Heart right ventricle (tissue), 16 donors: ENCODE measurements around the gene OR52I1. TPM values are rescaled to one million over a fixed set of nuclear protein-coding genes. Genes with fewer than 3 reads are reported as not detected.

Source experiments
- ATAC-seq, 8 donors: fragments of 200-7000 bp; cut with Tn5 transposase; one replicate each; pipeline ENCODE4 v1.9.1; 2020; ENCODE audit warnings: mild to moderate bottlenecking in 8 of 8, moderate library complexity in 8 of 8, moderate number of reproducible peaks in 1 of 8
- DNase-seq, 2 donors: peaks; one replicate each; pipeline ENCODE4 v3.0.0-alpha.2; 2020
- H3K27ac ChIP-seq, 10 donors: fragments of 200-600 bp; sonication (generic) in 2 of 10; one replicate each; pipeline versions ENCODE4 v1.5.0 to v1.8.0; 2020 to 2022; ENCODE audit warnings: mild to moderate bottlenecking in 3 of 10
- H3K27me3 ChIP-seq, 7 donors: fragments of 200-600 bp; one replicate each; pipeline ENCODE4 v1.8.0; 2021 to 2022; ENCODE audit warnings: mild to moderate bottlenecking in 2 of 7
- H3K36me3 ChIP-seq, 9 donors: fragments of 200-600 bp; sonication (generic) in 1 of 9; one replicate each; pipeline versions ENCODE4 v1.5.0 to v1.8.0; 2020 to 2022; ENCODE audit warnings: mild to moderate bottlenecking in 2 of 9
- H3K4me1 ChIP-seq, 9 donors: fragments of 200-600 bp; sonication (generic) in 1 of 9; one replicate each; pipeline versions ENCODE4 v1.5.0 to v1.8.0; 2020 to 2022; ENCODE audit warnings: mild to moderate bottlenecking in 4 of 9
- H3K4me3 ChIP-seq, 10 donors: fragments of 200-600 bp; sonication (generic) in 2 of 10; one replicate each; pipeline versions ENCODE4 v1.5.0 to v1.8.0; 2020 to 2022; ENCODE audit warnings: mild to moderate bottlenecking in 7 of 10, moderate library complexity in 2 of 10
- H3K9me3 ChIP-seq, 11 donors: fragments of 200-600 bp in 10 of 11; sonication (generic) in 2 of 11; one replicate each; pipeline versions ENCODE4 v1.5.0 to v1.8.0; 2013 to 2022; ENCODE audit warnings: mild to moderate bottlenecking in 2 of 11, control low read depth in 1 of 11, moderate library complexity in 1 of 11
- CTCF ChIP-seq, 9 donors: fragments of 200-600 bp; sonication (generic) in 2 of 9; IDR thresholded peaks; one replicate each; pipeline versions ENCODE4 v1.5.0 to v1.8.0; 2021 to 2022; ENCODE audit warnings: antibody characterized with exemption in 9 of 9, mild to moderate bottlenecking in 5 of 9, moderate library complexity in 1 of 9
- WGBS, 2 donors: extraction: QIAGEN DNeasy Blood & Tissue Kit; methylation state at CpG; one replicate each; pipeline ENCODE4 v1.1.7; 2013; ENCODE audit warnings: inconsistent platforms in 1 of 2; 5-methylcytosine and 5-hydroxymethylcytosine counted together
- intact Hi-C, 10 donors: fragments of 100-400 bp; cut with DNase I; formaldehyde crosslinking; loops; one replicate each; pipeline versions ENCODE4 v1.11.1 to v1.14.2; 2022
- long read RNA-seq, 3 donors: library from polyadenylated mRNA; unstranded; transcript quantifications; one replicate each; pipeline ENCODE4 v2.0.0, GENCODE V29; 2020 to 2021
- polyA plus RNA-seq, 2 donors: library from polyadenylated mRNA; stranded (reverse); fragments of 200-250 nt; gene quantifications; one replicate each; pipeline ENCODE4 v1.2.3, GENCODE V29; 2013
- total RNA-seq, 10 donors: library from RNA; stranded (reverse); fragmentation: NEBNext Ultra II Directional in 3 of 10; extraction: Animal tissue kit (Norgen Biotek cat#: 25700) in 3 of 10; gene quantifications; one replicate each; pipeline versions ENCODE4 v1.2.1 to v1.2.4, GENCODE V29; 2021 to 2023
- donor health status: Arrhythmogenic right ventricular cardiomyopathy.
- donor health status: ischemic (EF 13 %, LVEDD 7.1; RV severe dilation, severe dysfunction).
- donor health status: healthy with polysubstance abuse.
- donor health status: DM: no; HTN: yes; CAD: no.
- donor health status: DM: no; HTN: no; CAD: no.
- donor health status: ischemic (EF 25% LVEDD 6.9; RV normal size, moderate dysfunction).
- donor health status: ischemic (EF 25% LVEDD 5.7; RV mildly dilated, moderate dysfunction).
- donor health status: healthy.
- donor health status: DM: yes; HTN: yes; CAD: no.
- donor health status: Ischemic cardiomyopathy.
- donor health status: ischemic (EF 35%, LVEDD 5.7; RV mildly dilated, moderate dysfunction).
- donor health status: nonischemic (EF 11% LVEDD 7.7; RV severe dilation, severe dysfunction).
- donor health status: DM: yes; HTN: yes; CAD: no.
- donor health status: PGD.
- donor health status: ischemic (EF 29% LVEDD 5.4; RV normal size, mild dysfunction).
- donor health status: nonischemic (EF 23%, LVEDD 6.1; RV moderate dilation, normal function).

Gene OR52I1
- total RNA-seq (not detected), polyA plus RNA-seq (not detected)
- long read RNA-seq, donor 1, result 0 reads
- long read RNA-seq, donor 2, partial matches to known transcripts, result 0 of 1 reads
- long read RNA-seq, donor 2, other reads (novel, unspliced or antisense), result 0 of 1 reads
- long read RNA-seq, donor 3, result 0 reads

DNA sequence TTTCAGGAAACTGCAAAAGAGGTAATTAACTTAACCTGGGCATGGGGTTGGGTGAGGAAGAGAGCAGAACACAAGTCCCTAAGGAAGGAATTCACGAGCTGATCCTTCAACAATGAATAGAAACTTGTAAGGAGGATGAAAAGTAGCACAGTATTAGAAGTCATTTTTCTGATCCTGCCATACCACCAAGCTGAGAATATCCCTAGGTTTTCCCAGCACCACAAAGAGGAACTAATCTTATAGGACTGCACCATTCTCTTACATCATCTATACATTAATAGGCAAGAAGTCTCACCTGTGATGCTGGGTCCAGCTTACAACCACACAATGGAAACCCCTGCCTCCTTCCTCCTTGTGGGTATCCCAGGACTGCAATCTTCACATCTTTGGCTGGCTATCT, at the start of gene OR52I1:
OR52I1 (plus strand) TSS at position 301 of the 400 bp plus-strand sequence; CDS start at position 301, 0 bp downstream.
- no peaks in the 10 kb centered on the region for H3K27me3 ChIP-seq
- peaks cover 0 to 35% (median under 1%) of the 10 kb centered on the region in 9 donors for H3K36me3 ChIP-seq
- peaks cover 0 to under 1% (median 0%) of the 10 kb centered on the region in 9 donors for H3K4me1 ChIP-seq
- WGBS, 2 donors, result 65 to 77% methylated on average over 1 of the region's 1 CpG
- no peaks in the 10 kb centered on the region for H3K9me3 ChIP-seq
- intact Hi-C loops, result no loop called here
- no peak within 1 kb of the TSS for H3K27ac ChIP-seq
- TF ChIP-seq CTCF (IDR thresholded peaks at IDR 0.05), result no peak
- ATAC-seq (no peak), DNase-seq (no peak)
- H3K4me3 ChIP-seq, result no peak within 1 kb of the TSS

GRCh38 chr11:4544891-4545290, 48.9 kb upstream of the OR52I1 start, which contains the start of gene OR52M1:
Gene OR52M1 (plus strand): TSS chr11:4545191. CDS start chr11:4545191, 0 bp downstream.
- Histone ChIP-seq H3K4me3 (no peak within 1 kb of the TSS), H3K27ac (no peak within 1 kb of the TSS), H3K27me3 (peaks cover 0 to 14% (median 0%) of the 10 kb centered on the region in 7 donors), H3K4me1 (no peaks in the 10 kb centered on the region), H3K9me3 (peaks cover 0 to 8% (median 0%) of the 10 kb centered on the region in 11 donors), H3K36me3 (no peaks in the 10 kb centered on the region)
- 74 to 85% methylated on average over 5 of the region's 5 CpGs for WGBS, 2 donors
- TF ChIP-seq CTCF (IDR thresholded peaks at IDR 0.05), result no peak
- intact Hi-C loops, result loop anchor here in 2 of 10 donors (5.0 kb wide), 1 partner anchor 358 kb away; no protein-coding TSS in a partner anchor
- no peak for DNase-seq
- no peak for ATAC-seq

GRCh38 chr11:4546878-4547277, 47.0 kb upstream of the OR52I1 start:
- intact Hi-C loops, result no loop called here
- H3K9me3 ChIP-seq, result peaks cover 0 to 24% (median 6%) of the 10 kb centered on the region in 11 donors
- H3K27me3 ChIP-seq, result peaks cover 0 to 3% (median 0%) of the 10 kb centered on the region in 7 donors
- no peak for DNase-seq
- whole genome bisulfite sequencing, 2 donors, result 71 to 85% methylated on average over 1 of the region's 1 CpG
- no peaks in the 10 kb centered on the region for H3K36me3 ChIP-seq
- no peak for TF ChIP-seq CTCF (IDR thresholded peaks at IDR 0.05)
- H3K4me3 ChIP-seq, result no peak overlapping the region
- no peaks in the 10 kb centered on the region for H3K4me1 ChIP-seq
- H3K27ac ChIP-seq, result no peak overlapping the region
- ATAC-seq, result no peak

- H3K36me3 ChIP-seq, result no peaks in the 10 kb centered on the region
- no peaks in the 10 kb centered on the region for H3K27me3 ChIP-seq
- intact Hi-C loops, result no loop called here
Measured at GRCh38 chr11:4547416-4547815, 46.4 kb upstream of the OR52I1 start.

More at GRCh38 chr11:4547416-4547815, 46.4 kb upstream of the OR52I1 start:
- no peaks in the 10 kb centered on the region for H3K4me1 ChIP-seq
- H3K27ac ChIP-seq, result no peak overlapping the region
- no peak for TF ChIP-seq CTCF (IDR thresholded peaks at IDR 0.05)
- H3K4me3 ChIP-seq, result no peak overlapping the region
- peaks cover 0 to 25% (median 6%) of the 10 kb centered on the region in 11 donors for H3K9me3 ChIP-seq
- ATAC-seq, result no peak
- DNase-seq, result no peak
- WGBS, 2 donors, result 67% methylated on average over 4 of the region's 4 CpGs
